Spinal cord (tissue), 10 donors: ENCODE results near the gene DUSP10. TPM values are rescaled to one million over a fixed set of nuclear protein-coding genes. Genes with fewer than 3 reads are reported as not detected.

ENCODE experiments used
- DNase-seq, 6 donors: peaks; one replicate each; pipeline versions ENCODE4 v3.0.0 to v3.0.0-alpha.2; 2013 to 2015; ENCODE audit warnings: low spot score in 6 of 6, low read depth in 4 of 6
- H3K27ac ChIP-seq: one replicate; pipeline ENCODE4 v1.5.1; 2013; ENCODE audit warnings: low read depth, low read length, control low read depth
- H3K27me3 ChIP-seq: one replicate; pipeline ENCODE4 v1.6.1; 2013; ENCODE audit warnings: low read length; ENCODE audit not compliant: control insufficient read depth, insufficient read depth
- H3K36me3 ChIP-seq: one replicate; pipeline ENCODE4 v1.6.1; 2013; ENCODE audit warnings: low read length; ENCODE audit not compliant: control insufficient read depth, insufficient read depth
- H3K4me1 ChIP-seq: one replicate; pipeline ENCODE4 v1.6.1; 2013; ENCODE audit warnings: low read length; ENCODE audit not compliant: control insufficient read depth, insufficient read depth
- H3K4me3 ChIP-seq: one replicate; pipeline ENCODE4 v1.5.1; 2013; ENCODE audit warnings: low read depth, low read length, control low read depth
- H3K9me3 ChIP-seq: one replicate; pipeline ENCODE4 v1.6.1; 2013; ENCODE audit warnings: low read length; ENCODE audit not compliant: control insufficient read depth, insufficient read depth
- WGBS: methylation state at CpG from one replicate; pipeline ENCODE4 v1.1.5; 2013; ENCODE audit warnings: missing lambda C conversion rate; ENCODE audit not compliant: insufficient coverage; 5-methylcytosine and 5-hydroxymethylcytosine counted together
- polyA plus RNA-seq, 2 donors: library from polyadenylated mRNA; unstranded; fragments of 120-200 nt; gene quantifications; one replicate each; pipeline ENCODE4 v1.2.1, GENCODE V29; 2013; ENCODE audit not compliant: insufficient read length in 2 of 2
- total RNA-seq, 2 donors: library from RNA; depleted of rRNA in 1 of 2; stranded (reverse); fragments of 120-200 nt in 1 of 2; fragments of >200 nt in 1 of 2; gene quantifications; one replicate each; pipeline versions ENCODE4 v1.2.3 to v1.2.4, GENCODE V29; 2013 to 2014
- donor health status: healthy.

The DUSP10 gene
- total and polyA plus RNA-seq, 4 donors: 4.1 to 9.6 (median 5.7) TPM

DNA sequence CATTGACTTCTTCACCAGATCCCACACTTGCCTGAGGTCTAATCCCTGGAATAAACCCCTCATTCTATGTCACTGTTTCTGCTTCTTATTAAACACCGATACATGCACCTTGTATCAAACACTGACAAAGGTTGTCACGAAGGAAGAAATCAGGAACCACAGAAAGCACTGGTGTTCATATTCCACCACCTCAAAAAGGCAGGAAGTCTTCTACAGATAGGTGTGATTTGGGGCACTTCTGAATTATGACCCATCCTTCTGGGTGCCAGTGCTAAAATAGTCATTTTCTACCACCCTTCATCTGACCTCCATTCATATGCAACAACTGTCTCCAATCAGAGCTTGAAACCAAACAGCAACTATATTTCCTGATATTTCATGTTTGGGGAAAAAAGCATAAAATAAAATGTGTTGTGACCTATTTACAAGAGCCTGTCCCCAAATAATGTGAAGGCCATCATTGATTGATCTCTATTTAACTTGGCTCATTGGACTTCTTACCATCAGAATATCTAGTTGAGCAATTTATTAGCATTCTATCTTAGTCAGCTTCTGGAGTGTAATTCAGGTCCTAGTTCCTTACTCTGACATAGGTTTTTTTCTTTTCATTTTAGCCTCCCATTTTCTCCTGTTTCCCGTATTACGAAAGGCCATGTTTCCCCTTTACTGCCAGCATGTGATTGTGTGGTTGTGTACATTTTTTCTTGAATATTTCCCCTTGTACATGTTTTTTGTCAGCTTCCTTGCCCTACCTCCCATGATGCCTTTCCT is 43.1 kb downstream of the DUSP10 start:
- Histone ChIP-seq H3K27ac (no peak overlapping the region), H3K9me3 (no peaks in the 10 kb centered on the region), H3K27me3 (no peaks in the 10 kb centered on the region), H3K4me3 (no peak overlapping the region), H3K4me1 (no peaks in the 10 kb centered on the region), H3K36me3 (no peaks in the 10 kb centered on the region)
- WGBS: no CpG with 5 or more reads among the region's 4 CpGs
- no peak for DNase-seq

GRCh38 chr1:221697923-221698425 is 43.9 kb downstream of the DUSP10 start:
- H3K36me3 ChIP-seq: no peaks in the 10 kb centered on the region
- no peaks in the 10 kb centered on the region for H3K4me1 ChIP-seq
- no peak overlapping the region for H3K27ac ChIP-seq
- DNase-seq: no peak
- H3K4me3 ChIP-seq: no peak overlapping the region
- no peaks in the 10 kb centered on the region for H3K27me3 ChIP-seq
- WGBS: 100% methylated on average over 1 of the region's 3 CpGs
- H3K9me3 ChIP-seq: no peaks in the 10 kb centered on the region

DNA sequence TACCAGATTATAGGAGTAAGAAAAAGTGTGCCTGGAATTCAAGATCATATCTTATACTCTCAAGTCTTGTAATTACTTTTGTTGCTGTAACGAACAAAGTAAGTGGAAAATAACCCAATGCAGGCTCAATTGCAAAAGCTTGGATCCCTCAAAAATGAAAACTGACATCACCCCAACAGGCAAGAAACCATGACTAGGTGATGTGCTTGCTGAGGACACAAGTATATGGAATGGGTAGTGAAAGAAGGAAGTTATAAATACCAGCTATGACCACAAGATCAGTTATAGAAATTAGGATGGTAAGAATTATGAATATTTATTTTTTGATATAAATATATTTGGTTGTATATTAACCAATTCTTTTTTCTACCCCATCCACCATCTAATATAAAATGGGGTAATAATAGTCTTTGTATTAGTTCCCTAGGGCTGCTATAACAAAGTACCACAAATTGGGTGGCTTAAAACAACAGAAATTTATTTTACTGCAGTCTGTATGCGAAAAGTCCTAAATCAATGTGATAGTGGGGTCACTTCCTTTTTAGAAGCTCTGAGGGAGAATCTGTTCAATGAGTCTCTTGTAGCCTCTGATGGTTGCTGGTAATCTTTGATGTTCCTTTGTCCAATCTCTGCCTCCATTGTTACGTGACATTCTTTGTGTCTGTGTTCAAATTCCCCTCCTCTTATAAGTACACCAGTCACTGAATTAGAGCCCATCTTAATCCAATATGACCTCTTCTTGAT is 45.0 kb downstream of the DUSP10 start:
- WGBS: 100% methylated on average over 1 of the region's 3 CpGs
- Histone ChIP-seq H3K4me1 (no peaks in the 10 kb centered on the region), H3K4me3 (no peak overlapping the region), H3K36me3 (no peaks in the 10 kb centered on the region), H3K9me3 (no peaks in the 10 kb centered on the region), H3K27ac (no peak overlapping the region), H3K27me3 (no peaks in the 10 kb centered on the region)
- DNase-seq: no peak

DNA sequence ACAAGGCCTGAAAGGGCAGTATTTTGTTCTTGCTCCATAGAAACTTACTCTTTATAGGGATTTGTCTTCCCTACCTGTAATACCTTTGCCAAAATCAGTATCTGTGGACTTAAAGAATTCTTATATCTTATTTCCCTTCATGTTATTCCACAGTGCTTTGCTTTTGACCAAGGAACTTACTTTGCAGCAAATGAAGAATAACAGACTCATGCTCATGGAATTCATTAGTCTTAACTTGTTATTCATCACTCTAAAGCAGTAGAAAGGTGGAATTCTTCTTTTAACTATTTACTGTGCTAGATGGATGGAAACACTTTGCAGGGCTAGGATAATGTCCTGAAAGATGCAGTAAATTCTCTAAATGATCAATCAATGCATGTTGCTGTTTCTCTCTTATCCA is 45.9 kb downstream of the DUSP10 start:
- Histone ChIP-seq H3K4me3 (no peak overlapping the region), H3K27me3 (no peaks in the 10 kb centered on the region), H3K27ac (no peak overlapping the region), H3K36me3 (no peaks in the 10 kb centered on the region), H3K4me1 (no peaks in the 10 kb centered on the region), H3K9me3 (no peaks in the 10 kb centered on the region)
- DNase-seq: no peak

- Histone ChIP-seq H3K9me3 (no peaks in the 10 kb centered on the region), H3K36me3 (no peaks in the 10 kb centered on the region)
- WGBS: 100% methylated on average over 1 of the region's 1 CpG
Measured at GRCh38 chr1:221695301-221695700, 46.6 kb downstream of the DUSP10 start.

GRCh38 chr1:221694109-221694508 is 47.8 kb downstream of the DUSP10 start:
- no peak overlapping the region for H3K27ac ChIP-seq
- no peaks in the 10 kb centered on the region for H3K4me1 ChIP-seq
- no peak overlapping the region for H3K4me3 ChIP-seq
- DNase-seq: no peak
- no peaks in the 10 kb centered on the region for H3K27me3 ChIP-seq
- H3K36me3 ChIP-seq: no peaks in the 10 kb centered on the region
- no peaks in the 10 kb centered on the region for H3K9me3 ChIP-seq

More at GRCh38 chr1:221695301-221695700, 46.6 kb downstream of the DUSP10 start:
- H3K27ac ChIP-seq: no peak overlapping the region
- H3K27me3 ChIP-seq: no peaks in the 10 kb centered on the region
- H3K4me1 ChIP-seq: no peaks in the 10 kb centered on the region
- no peak overlapping the region for H3K4me3 ChIP-seq
- DNase-seq: no peak

GRCh38 chr1:221693087-221693486 is 48.8 kb downstream of the DUSP10 start:
- H3K9me3 ChIP-seq: no peaks in the 10 kb centered on the region
- DNase-seq: no peak
- no CpG with 5 or more reads among the region's 2 CpGs for WGBS
- H3K27me3 ChIP-seq: no peaks in the 10 kb centered on the region
- no peaks in the 10 kb centered on the region for H3K36me3 ChIP-seq
- H3K4me3 ChIP-seq: no peak overlapping the region
- H3K4me1 ChIP-seq: no peaks in the 10 kb centered on the region
- H3K27ac ChIP-seq: no peak overlapping the region

- no peaks in the 10 kb centered on the region for H3K4me1 ChIP-seq
- WGBS: no CpG with 5 or more reads among the region's 2 CpGs
- H3K4me3 ChIP-seq: no peak overlapping the region
Measured at GRCh38 chr1:221692643-221693042, 49.2 kb downstream of the DUSP10 start.

GRCh38 chr1:221691261-221691660 is 50.6 kb downstream of the DUSP10 start:
- no peak for DNase-seq
- Histone ChIP-seq H3K4me3 (no peak overlapping the region), H3K27me3 (no peaks in the 10 kb centered on the region), H3K9me3 (no peaks in the 10 kb centered on the region), H3K27ac (no peak overlapping the region), H3K4me1 (no peaks in the 10 kb centered on the region), H3K36me3 (no peaks in the 10 kb centered on the region)

More at GRCh38 chr1:221692643-221693042, 49.2 kb downstream of the DUSP10 start:
- Histone ChIP-seq H3K36me3 (no peaks in the 10 kb centered on the region), H3K9me3 (no peaks in the 10 kb centered on the region), H3K27me3 (no peaks in the 10 kb centered on the region), H3K27ac (no peak overlapping the region)
- no peak for DNase-seq

GRCh38 chr1:221690858-221691257 is 51.0 kb downstream of the DUSP10 start:
- DNase-seq: no peak
- H3K27ac ChIP-seq: no peak overlapping the region
- H3K4me3 ChIP-seq: no peak overlapping the region
- H3K36me3 ChIP-seq: no peaks in the 10 kb centered on the region
- H3K27me3 ChIP-seq: no peaks in the 10 kb centered on the region
- no peaks in the 10 kb centered on the region for H3K9me3 ChIP-seq
- H3K4me1 ChIP-seq: no peaks in the 10 kb centered on the region
- WGBS: 71% methylated on average over 1 of the region's 1 CpG
